Endothelial cell (in vitro differentiated cells): Measurements from ENCODE around the gene PPP1R1C. TPM values are rescaled to one million over a fixed set of nuclear protein-coding genes. Genes with fewer than 3 reads are reported as not detected.

Experiments used
- DNase-seq: peaks from one replicate; pipeline ENCODE4 v3.0.0; 2021; ENCODE audit warnings: low spot score
- H3K27ac Mint-ChIP-seq: one replicate; pipeline ENCODE4 v1.8.0; 2021; ENCODE audit warnings: mixed read lengths, inconsistent platforms; ENCODE audit not compliant: unreplicated experiment
- H3K27me3 Mint-ChIP-seq: one replicate; pipeline ENCODE4 v1.8.0; 2021; ENCODE audit warnings: mild to moderate bottlenecking, moderate library complexity, mixed read lengths, inconsistent platforms; ENCODE audit not compliant: unreplicated experiment
- H3K36me3 Mint-ChIP-seq: one replicate; pipeline ENCODE4 v1.8.0; 2021; ENCODE audit warnings: mild to moderate bottlenecking, low read depth, mixed read lengths, inconsistent platforms; ENCODE audit not compliant: unreplicated experiment
- H3K4me1 Mint-ChIP-seq: one replicate; pipeline ENCODE4 v1.8.0; 2021; ENCODE audit warnings: mild to moderate bottlenecking, mixed read lengths, inconsistent platforms; ENCODE audit not compliant: unreplicated experiment
- H3K4me3 Mint-ChIP-seq: one replicate; pipeline ENCODE4 v1.8.0; 2021; ENCODE audit warnings: mild to moderate bottlenecking, mixed read lengths, inconsistent platforms; ENCODE audit not compliant: unreplicated experiment
- H3K9me3 Mint-ChIP-seq: one replicate; pipeline ENCODE4 v1.8.0; 2021; ENCODE audit warnings: mixed read lengths, inconsistent platforms; ENCODE audit not compliant: unreplicated experiment
- CTCF ChIP-seq: fragments of 200-600 bp; sonication (generic); IDR thresholded peaks from one replicate; pipeline ENCODE4 v1.5.0; 2021; ENCODE audit warnings: antibody characterized with exemption; ENCODE audit not compliant: unreplicated experiment
- total RNA-seq: library from RNA; stranded (reverse); fragmentation: NEBNext Ultra II Directional; extraction: Animal tissue kit (Norgen Biotek cat#: 25700); gene quantifications from one replicate; pipeline ENCODE4 v1.2.1, GENCODE V29; 2021; ENCODE audit not compliant: unreplicated experiment

The PPP1R1C gene
- total RNA-seq, 1 donor from 2014 or later, result 0.97 TPM

- Mint-ChIP-seq H3K36me3 (no peaks in the 10 kb centered on the region), H3K9me3 (no peaks in the 10 kb centered on the region), H3K27me3 (no peaks in the 10 kb centered on the region), H3K4me3 (no peak overlapping the region), H3K27ac (no peak overlapping the region), H3K4me1 (no peaks in the 10 kb centered on the region)
- DNase-seq, result no peak
- TF ChIP-seq CTCF, result no peak
These were observed 12.6 kb downstream of the PPP1R1C start for GRCh38 chr2:181998041-181998835.

- Mint-ChIP-seq H3K4me3 (no peak overlapping the region), H3K27ac (no peak overlapping the region), H3K4me1 (no peaks in the 10 kb centered on the region), H3K36me3 (no peaks in the 10 kb centered on the region), H3K27me3 (no peaks in the 10 kb centered on the region), H3K9me3 (no peaks in the 10 kb centered on the region)
- no peak for TF ChIP-seq CTCF
- DNase-seq, result no peak
These were observed 13.4 kb downstream of the PPP1R1C start for GRCh38 chr2:181998891-181999654.

- Mint-ChIP-seq H3K9me3 (no peaks in the 10 kb centered on the region), H3K36me3 (no peaks in the 10 kb centered on the region), H3K27me3 (no peaks in the 10 kb centered on the region), H3K27ac (no peak overlapping the region), H3K4me3 (no peak overlapping the region), H3K4me1 (no peaks in the 10 kb centered on the region)
- DNase-seq, result no peak
- TF ChIP-seq CTCF, result no peak
These were observed 14.3 kb downstream of the PPP1R1C start for GRCh38 chr2:181999911-182000310.

GRCh38 chr2:182004945-182005520 lies 19.4 kb downstream of the PPP1R1C start:
- Mint-ChIP-seq H3K27ac (no peak overlapping the region), H3K9me3 (no peaks in the 10 kb centered on the region), H3K27me3 (no peaks in the 10 kb centered on the region), H3K4me1 (no peaks in the 10 kb centered on the region), H3K36me3 (no peaks in the 10 kb centered on the region), H3K4me3 (no peak overlapping the region)
- no peak for TF ChIP-seq CTCF
- no peak for DNase-seq
